Measurements from ENCODE around the gene ARPC1A.
"Not testable (repeated sequence)": the region's sequence is repeated elsewhere in the genome, so short reads cannot be mapped to it uniquely, and the experiment has no call there.

DNA sequence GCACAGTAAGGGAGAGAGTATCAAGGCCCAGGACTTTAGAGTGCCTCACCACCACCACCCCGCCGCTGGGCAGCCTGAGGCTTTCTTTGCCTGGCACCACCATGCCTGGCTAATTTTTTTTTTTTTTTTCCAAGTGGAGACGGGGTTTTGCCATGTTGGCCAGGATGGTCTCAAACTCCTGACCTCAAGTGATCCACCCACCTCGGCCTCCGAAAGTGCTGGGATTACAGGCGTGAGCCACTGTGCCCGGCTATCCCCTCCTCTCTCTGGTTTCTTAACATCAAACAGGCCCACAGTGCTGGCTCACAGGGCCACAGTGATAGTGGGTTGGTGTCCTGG, 54.0 kb downstream of the ARPC1A start:
- not testable (repeated sequence) for TF ChIP-seq EP300 (IDR thresholded peaks at IDR 0.05)
- TF ChIP-seq, protein P1, sequence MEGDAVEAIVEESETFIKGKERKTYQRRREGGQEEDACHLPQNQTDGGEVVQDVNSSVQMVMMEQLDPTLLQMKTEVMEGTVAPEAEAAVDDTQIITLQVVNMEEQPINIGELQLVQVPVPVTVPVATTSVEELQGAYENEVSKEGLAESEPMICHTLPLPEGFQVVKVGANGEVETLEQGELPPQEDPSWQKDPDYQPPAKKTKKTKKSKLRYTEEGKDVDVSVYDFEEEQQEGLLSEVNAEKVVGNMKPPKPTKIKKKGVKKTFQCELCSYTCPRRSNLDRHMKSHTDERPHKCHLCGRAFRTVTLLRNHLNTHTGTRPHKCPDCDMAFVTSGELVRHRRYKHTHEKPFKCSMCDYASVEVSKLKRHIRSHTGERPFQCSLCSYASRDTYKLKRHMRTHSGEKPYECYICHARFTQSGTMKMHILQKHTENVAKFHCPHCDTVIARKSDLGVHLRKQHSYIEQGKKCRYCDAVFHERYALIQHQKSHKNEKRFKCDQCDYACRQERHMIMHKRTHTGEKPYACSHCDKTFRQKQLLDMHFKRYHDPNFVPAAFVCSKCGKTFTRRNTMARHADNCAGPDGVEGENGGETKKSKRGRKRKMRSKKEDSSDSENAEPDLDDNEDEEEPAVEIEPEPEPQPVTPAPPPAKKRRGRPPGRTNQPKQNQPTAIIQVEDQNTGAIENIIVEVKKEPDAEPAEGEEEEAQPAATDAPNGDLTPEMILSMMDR (IDR thresholded peaks at IDR 0.05), result not testable (repeated sequence)
